SIG-M5 (cell line): ENCODE results near the gene ID2.

Experiments
- DNase-seq: peaks from one replicate; lab custom pipeline; 2025; lab: John Stamatoyannopoulos, UW

The ID2 gene

DNA sequence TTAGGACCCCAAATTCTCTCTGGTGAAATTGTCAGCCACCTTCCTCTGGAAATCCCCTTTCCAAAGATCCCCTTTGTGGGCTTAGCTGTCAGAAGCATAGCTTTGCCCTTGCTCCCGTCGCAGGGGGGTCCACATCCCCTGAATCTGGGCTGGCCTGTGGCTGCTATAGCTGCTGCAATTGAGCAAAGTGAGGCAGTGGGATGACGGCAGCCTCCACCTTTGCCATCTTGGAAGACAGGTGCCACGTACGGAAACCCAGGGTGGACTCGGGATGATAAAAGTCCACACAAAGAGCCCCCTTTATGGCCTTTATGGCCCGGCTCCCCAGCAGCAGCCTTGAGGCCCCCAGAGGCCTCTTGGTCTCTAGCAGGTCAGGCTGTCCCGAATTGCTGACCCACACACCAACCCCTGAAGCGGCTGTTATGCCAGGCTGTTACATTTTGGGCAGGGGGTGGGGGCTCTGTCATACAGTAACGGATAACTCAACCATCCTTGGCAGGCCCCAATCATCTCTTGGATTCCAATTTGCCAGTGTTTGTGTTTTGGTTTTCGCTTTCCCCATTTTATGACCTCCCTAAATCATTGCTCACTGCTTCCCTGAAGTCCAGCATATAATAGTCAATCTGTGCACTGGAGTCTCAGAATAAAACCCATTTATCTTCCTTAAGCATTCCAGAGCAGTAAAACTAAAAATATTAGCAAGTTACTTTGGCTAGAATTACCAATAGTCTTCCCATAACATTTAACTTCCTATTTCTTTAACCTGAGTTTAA, 33.2 kb upstream of the ID2 start:
- DNase-seq, result no peak

GRCh38 chr2:8649718-8650117, 32.1 kb upstream of the ID2 start:
- no peak for DNase-seq

GRCh38 chr2:8650256-8650655, 31.6 kb upstream of the ID2 start:
- no peak for DNase-seq

DNA sequence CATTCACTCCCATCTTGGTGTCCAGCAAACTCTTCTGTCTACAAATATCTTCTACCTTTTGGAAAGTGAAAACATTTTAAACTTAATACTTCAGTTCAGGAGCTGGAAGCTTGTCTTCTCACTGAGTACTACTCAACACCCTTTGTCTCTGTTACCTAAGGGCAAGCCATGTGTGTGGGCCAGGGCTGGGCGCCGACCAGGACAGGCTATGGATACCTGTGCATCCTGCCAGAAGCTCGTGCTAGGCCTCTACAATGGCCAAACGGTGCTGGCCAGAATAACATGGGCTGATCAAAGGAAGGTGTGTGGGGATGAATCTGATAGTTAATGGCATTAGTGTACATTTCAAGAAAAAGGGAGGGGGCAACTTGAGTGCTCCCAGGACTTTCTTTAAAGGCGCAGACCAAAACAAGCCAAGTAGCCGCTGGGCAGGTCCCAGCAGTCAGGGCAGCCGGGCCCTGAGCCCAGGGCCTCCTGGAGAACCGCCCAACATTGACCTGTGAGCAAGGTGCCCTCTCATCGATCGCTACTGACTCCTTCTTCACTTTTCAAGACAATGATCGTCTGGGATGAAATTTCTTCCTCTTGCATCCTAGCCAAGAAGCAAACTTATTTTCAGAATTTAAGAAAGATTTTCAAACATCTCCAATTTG, 29.0 kb upstream of the ID2 start:
- no peak for DNase-seq

GRCh38 chr2:8653485-8653884, 28.4 kb upstream of the ID2 start:
- DNase-seq, result no peak

- no peak for DNase-seq
Observed at GRCh38 chr2:8654041-8654440, 27.8 kb upstream of the ID2 start.

GRCh38 chr2:8654483-8654882, 27.4 kb upstream of the ID2 start:
- no peak for DNase-seq

DNA sequence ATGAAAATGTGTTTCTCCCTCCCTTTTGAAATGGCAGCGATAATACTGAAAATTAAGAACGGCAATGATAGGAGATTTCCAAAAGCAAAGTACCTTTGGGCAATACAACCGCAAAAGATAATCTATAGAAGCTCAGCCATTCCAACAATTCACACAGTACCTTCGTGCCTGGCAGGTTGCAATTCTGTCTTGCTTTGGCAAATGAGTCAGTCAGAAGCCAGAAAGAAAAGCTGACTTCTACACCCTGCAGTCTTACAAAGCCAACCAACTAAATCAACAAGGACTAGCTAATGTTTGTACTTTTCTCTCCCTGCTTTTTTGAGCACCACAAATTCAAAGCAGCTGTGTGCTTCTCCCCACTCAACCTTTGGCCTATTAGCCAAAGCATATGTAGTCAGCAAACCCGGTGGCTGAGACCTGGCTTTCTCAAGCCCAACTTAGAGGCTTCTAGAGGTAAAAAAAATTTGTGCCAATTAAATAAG, 25.7 kb upstream of the ID2 start:
- no peak for DNase-seq

- DNase-seq, result no peak
Observed at GRCh38 chr2:8656811-8657210, 25.0 kb upstream of the ID2 start.

- DNase-seq, result no peak
Observed at GRCh38 chr2:8657423-8658062, 24.3 kb upstream of the ID2 start.

DNA sequence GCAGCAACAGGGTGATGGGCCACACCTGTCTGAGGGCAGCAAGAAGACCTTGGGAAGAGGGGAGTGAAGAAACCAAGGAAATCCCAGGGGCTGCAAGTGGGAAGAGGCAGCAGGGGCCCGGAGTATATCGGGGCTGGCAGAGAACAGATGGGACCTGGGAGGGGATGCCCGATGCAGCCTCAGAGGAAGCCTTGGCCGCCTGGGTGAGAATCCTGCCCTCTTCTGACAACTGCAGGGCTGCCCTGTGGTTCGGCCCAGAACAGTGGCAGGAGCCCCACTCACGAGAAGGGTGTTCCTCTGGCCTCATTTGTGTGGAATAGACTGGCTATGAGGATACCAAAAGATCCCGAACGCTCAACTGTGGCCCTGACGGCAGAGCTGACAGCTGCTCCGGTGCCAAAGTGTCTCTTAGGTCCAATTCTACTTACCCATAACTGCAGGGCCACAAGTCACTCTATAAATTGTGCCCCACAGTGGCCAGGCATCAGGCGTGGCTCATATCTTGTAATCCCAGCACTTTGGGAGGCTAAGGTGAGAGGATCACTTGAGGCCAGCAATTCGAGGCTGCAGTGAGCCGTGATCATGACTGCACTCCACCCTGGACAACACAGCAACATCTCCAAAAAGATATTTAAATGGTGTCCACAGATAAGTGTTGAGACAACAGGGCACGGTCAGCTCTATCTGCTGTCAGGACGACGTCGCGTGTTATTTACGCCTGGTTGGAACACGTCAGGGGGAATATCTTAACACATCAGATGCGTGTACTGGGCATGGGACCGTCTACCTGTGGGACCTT, 23.6 kb upstream of the ID2 start:
- no peak for DNase-seq

GRCh38 chr2:8659092-8659734, 22.6 kb upstream of the ID2 start:
- no peak for DNase-seq

DNA sequence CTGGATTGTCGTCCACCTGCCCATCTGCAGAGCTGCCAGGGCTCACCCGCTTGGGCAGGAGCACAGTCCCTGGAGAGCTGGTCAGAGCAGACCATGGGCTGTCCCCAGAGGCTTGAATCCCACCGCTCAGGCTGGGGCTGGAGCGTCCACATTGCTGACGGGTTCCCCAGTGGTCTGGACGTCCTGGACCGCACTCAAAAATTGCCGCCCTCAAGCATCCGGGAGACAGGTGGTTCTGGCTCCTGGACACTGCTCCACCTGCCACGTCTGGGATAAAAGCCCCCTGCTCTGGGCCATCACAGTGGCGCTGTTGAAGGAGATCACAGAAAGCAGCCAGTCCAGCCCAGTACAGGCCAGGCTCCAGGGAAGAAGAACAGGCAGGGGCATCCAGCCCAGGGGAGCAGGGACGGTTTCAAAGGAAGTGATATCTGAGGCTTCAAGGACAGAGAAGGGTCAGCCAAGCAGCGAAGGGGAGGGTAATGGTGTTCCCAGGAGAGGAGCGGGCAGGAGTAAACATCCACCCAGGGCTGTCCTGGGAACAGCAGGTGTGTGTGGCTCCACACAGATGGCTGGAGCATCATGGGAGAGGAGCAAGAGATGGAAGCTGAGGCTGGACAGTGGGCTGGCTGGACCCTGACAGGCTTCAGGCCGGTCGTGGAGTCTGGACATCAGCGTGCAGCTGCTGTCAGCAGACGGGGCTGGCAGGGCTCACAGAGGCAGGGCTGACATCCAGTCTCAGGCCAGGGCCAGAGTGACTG, 21.9 kb upstream of the ID2 start:
- DNase-seq, result no peak

DNA sequence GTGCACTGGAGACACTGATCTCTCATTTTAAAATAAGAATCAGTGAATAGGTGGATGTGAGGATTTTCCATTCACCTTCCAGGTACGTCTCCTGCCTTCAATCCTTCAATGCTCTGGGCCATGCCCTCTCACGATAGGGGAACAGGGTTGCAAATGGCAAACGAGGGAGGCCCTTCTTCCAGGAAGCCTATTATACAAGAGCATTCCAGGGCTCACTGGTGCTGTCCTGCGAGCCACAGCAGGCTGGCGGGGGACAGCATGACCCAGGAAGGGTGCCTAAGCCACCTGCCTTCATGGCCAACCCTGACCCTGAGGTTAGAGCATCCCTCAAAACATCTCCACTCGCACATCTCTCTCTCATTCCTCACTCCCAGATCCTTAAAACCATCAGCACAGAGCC, 20.6 kb upstream of the ID2 start:
- DNase-seq, result no peak

DNA sequence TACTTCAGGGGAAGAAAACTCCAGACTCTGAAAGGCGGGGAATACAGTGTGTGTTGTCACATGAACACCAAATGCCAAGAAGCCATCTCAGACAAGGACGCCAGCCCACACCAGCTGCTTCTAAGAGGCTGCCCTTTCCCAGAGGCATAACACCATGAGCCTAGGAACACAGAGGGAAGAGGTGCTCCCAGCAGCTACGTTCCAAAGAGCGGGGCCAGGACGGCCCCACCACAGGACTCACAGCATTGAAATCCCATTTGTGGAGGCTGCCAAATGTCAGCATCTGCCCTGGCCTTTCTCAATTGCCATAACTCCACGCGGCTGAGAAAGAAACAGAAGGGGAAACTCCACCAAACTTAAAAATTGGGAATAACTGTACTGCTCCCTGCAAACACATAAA, 20.1 kb upstream of the ID2 start:
- no peak for DNase-seq

DNA sequence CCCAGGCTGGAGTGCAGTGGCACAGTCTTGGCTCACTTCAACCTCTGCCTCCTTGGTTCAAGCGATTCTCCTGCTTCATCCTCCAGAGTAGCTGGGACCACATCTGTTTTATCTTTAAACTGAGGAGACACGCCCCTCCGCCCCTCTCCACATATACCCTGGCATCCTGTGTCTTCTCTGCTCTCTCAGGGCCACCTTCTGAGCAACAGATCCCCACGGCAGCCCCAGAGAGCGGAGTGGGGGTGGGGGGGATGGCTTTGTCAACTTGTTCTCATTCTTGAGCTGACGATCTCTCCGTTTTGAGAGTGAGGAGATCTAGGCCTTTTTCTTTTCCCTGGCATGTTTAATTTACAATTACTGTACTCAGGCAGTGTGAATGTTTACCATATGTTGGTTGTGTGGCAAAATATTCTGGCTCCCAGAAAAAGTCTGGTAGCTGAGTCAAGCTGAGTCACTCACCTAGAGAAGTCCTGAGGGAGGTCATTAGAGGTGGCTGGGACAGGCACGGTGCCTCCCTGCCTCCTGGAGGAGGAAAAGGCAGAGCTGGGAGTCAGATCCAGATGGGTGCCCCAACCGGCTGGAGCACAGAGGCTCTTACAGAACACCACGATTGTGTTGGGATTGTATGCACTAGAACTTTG, 19.5 kb upstream of the ID2 start:
- no peak for DNase-seq

DNA sequence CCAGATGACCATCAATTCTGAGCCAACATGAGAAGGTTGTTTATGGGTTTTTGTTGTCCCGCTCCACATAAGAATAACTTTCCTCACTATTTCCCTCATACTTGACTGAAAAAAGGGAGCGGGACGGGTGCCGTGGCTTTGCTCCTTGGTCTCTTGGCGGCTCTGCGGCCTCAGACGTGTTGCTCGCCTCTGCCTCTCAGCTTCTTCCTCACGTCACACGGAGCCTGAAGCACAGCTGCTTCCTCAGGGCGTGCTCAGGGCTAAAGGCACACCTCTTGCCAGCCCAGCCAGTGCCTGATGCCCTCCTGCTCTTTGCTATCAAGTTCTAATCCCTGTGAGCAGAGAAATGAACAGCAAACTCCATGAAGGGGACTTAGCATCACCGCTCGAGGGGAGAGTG, 17.9 kb upstream of the ID2 start:
- DNase-seq, result no peak

DNA sequence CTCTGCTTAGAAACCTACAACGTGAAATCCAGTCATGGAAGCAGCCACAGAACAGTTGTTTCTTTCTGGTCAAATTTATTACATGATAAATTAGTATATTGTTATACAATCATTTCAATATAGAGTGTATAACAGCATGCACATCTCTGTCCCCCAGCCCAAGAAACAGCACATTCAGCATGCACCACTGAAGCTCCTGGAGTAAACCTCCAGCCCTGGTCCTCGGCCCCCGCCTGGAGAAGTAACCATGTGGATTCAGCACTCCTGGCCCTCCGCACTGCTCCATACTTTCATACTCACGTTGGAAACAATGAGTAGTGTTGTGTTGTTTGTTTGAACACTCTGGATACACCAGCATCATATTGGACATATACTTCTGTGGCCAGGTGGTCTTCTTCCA, 15.3 kb upstream of the ID2 start:
- DNase-seq, result no peak

- DNase-seq, result no peak
Observed at GRCh38 chr2:8667896-8668512, 13.9 kb upstream of the ID2 start.

- DNase-seq, result no peak
Observed at GRCh38 chr2:8669157-8669817, 12.6 kb upstream of the ID2 start.
